Caki2 (cell line): ENCODE data around the gene ZFP1. TPM values are rescaled to one million over a fixed set of nuclear protein-coding genes. Genes with fewer than 3 reads are reported as not detected.
"Not testable (repeated sequence)": the region's sequence is repeated elsewhere in the genome, so short reads cannot be mapped to it uniquely, and the experiment has no call there.

Experiments
- DNase-seq: peaks from one replicate; pipeline ENCODE4 v3.0.0-alpha.2; 2015; ENCODE audit warnings: low read depth
- in situ Hi-C: cut with HindIII; loops from 2 replicates; pipeline ENCODE4 v1.10.0; 2016; ENCODE audit warnings: low sequenced_read_pairs, low pct_unique_long_range_greater_than_20kb, mixed read lengths
- total RNA-seq: library from RNA; depleted of rRNA; stranded (reverse); fragments of >200 nt; shearing (Covaris generic); gene quantifications from 2 replicates; pipeline ENCODE4 v1.2.3, GENCODE V29; 2014; ENCODE audit warnings: low replicate concordance

ZFP1 gene
- total RNA-seq, 1 experiment from 2014 or later = 14.4 TPM

DNA sequence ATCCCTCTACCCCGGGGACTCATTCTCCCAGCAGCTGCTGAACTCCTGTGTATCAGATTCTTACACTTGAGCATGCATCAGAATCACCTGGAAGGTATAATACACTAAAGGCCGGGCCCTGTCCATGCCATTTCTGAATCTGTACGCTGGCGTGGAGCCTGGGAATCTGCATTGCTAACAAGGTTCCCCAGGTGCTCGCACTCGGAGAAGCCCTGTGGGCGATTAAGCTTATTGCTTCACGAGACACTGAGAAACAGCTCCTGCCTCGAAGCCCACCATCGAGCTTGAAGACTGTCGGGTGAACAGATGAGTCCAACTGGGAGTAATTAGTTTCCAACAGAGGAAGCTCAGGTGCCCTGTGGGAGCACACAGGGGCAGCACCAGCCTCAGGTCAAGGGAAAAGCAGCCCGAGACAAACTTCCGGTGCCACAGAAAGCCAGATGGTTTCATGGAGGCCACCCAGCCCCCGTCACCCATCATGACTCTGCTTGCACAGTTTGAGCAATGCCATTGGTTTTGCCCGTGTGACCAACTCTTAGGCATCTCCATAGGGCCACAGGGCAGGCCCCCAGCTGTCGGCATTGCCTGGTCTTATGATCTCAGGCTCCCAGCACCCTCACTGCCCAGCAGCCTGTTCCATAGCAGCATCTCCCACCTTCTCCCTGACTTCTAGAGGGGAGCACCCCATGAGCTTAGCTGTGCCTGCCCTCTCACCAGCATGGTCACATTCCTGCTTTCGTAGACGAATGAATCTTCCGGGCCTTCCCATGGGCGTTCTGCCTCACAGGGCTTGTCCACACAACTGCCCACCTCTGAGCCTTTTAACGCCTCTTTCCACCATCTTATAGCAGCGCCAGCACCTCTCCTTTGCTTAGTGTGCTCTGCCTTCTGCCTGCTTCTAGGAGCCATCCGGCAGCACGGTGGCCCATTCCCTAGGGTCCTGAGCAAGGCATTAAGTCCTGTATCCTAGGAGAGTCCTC is 47.8 kb downstream of the ZFP1 start:
- in situ Hi-C loops = no loop called here
- no peak for DNase-seq

GRCh38 chr16:75196836-75197235 is 48.5 kb downstream of the ZFP1 start:
- in situ Hi-C loops = no loop called here

GRCh38 chr16:75197522-75198134 is 49.3 kb downstream of the ZFP1 start:
- in situ Hi-C loops = no loop called here
- no peak for DNase-seq

More at GRCh38 chr16:75196836-75197235, 48.5 kb downstream of the ZFP1 start:
- no peak for DNase-seq

DNA sequence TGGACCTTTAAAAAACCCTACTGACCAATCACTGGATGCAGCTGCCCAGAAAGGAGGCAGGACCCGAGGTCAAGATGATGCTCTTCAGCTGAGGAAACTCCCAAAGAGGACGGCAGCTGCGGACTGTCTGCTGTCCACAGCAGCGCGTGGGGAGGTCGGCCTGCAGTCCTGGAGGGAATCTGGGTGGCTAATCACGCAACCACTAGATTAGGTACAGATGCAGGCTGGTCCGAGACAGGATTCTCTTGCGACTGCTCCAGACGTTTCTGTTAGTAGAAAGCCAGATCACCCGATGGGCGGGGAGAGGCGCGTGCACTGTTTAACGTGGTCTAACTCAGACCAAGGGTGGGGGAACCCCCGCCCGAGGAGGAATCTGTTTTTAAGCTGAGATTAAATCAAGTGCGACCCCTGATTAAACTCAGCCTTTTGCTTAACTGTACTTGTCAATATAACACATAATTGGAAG is 49.8 kb downstream of the ZFP1 start:
- no peak for DNase-seq
- in situ Hi-C loops = no loop called here

DNA sequence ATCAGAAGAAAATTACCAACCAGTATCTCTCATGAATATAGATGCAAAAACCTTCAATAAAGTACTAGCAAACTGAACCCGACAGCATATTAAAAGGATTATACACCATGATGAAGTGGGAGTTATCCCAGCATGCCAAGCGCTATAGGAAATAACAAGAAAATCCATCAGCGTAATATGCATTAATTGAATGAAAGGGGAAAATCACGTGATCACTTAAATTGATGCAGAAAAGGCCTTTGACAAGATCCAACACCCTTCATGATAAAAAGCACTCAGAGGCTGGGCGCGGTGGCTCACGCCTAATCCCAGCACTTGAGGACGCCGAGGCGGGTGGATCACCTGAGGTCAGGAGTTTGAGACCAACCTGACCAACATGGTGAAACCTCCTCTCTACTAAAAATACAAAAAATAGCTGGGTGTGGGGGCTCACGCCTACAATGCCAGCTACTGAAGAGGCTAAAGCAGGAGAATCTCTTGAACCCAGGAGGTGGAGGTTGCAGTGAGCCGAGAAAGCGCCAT is 53.8 kb downstream of the ZFP1 start:
- in situ Hi-C loops = no loop called here
- no peak for DNase-seq

GRCh38 chr16:75203096-75203495 is 54.8 kb downstream of the ZFP1 start:
- in situ Hi-C loops = no loop called here
- no peak for DNase-seq

- in situ Hi-C loops = no loop called here
- DNase-seq = no peak
Observed at GRCh38 chr16:75203667-75204409, 55.5 kb downstream of the ZFP1 start.

GRCh38 chr16:75204410-75204758 is 56.1 kb downstream of the ZFP1 start:
- in situ Hi-C loops = no loop called here
- DNase-seq = no peak

GRCh38 chr16:75204905-75205304 is 56.6 kb downstream of the ZFP1 start:
- DNase-seq, in situ Hi-C loops: not testable (repeated sequence)

GRCh38 chr16:75205438-75205837 is 57.1 kb downstream of the ZFP1 start:
- in situ Hi-C loops, DNase-seq: not testable (repeated sequence)

- in situ Hi-C loops, DNase-seq: not testable (repeated sequence)
Observed at GRCh38 chr16:75205961-75206748, 57.8 kb downstream of the ZFP1 start.

DNA sequence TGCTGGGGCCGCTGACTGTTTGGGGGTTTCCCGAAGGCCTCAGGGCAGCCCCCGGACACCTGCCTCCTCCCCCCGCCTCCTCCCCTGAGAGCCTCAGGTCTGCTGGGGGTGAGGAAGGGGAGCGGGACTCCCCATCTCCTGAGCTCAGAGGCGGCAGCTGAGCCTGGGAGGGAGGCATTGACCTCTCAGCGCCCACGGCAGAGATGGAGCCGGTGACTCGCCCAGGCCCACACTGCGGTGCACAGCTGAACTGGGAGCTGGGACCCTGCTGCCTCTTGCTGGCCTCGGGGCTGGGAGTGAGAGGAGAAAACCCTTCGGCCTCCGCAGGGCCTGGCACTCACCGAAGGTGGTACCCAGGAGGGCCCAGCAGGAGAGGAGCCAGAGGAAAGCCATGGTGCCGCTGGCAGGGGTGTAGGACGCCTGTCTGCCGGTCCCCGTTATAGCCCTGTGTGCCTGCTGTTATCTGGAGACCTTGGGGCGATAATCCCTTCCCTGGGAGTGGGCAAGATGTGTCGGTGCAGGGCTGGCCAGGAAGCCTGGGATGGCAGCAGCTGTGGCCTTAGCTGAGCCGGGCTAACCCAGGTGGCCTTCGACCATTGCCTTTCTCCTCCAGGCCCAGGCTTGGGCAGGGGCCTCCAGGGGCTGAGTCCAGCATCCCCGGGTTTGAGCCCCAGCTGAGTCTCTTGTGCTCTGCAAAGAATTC is 58.6 kb downstream of the ZFP1 start, which contains the start of gene CTRB2:
CTRB2 (minus strand) TSS at position 413 of the 703 bp plus-strand sequence; CDS start at position 393, 20 bp downstream.
- DNase-seq = no peak
- in situ Hi-C loops = no loop called here

DNA sequence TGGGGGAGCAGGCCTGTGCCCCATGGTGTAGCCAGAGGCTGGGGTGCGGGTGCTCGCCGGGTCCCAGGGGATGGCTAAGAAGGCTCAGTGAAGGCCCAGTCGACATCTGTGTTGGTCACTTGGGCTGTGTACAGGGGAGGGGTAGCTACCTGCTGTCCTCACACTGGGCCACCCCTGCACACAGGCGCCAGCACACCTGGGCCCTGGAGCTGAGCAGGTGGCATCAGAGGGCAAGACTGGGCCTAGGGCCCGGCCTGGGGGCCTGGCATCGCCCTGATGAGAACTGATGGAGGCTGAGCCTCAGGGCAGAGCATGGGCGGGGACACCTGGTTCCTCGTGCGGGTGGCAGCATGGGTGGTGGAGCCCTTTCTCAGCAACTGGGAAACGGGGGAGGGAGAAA is 59.5 kb downstream of the ZFP1 start:
- no peak for DNase-seq
- in situ Hi-C loops = no loop called here

DNA sequence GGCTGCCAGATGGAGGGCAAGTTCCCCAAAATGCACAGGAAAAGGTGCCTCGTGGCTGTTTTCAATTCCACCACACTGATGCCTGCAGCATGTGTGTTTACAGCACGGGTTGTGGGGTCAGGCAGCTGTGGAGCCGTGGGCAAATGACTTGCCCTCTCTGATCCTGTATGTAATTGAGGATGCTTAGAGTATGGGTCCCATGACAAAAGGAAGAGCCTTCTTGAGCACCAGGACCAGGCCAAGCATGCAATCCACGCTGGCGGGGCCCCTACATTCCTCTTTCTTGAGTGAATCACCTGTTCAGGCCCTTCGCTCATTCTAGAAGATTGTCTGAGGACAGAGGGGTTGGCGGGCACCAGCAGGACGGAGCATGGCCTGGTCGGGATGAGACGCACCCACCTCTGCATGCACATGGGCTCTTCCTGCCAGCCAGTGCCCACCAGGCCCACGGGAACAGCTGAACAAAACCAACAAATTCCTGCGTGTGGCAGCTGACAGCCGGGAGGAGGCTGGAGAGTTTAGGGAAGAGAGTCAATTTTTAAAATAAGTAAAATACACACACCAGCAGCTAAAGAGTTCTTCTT is 60.0 kb downstream of the ZFP1 start:
- no peak for DNase-seq
- in situ Hi-C loops = no loop called here

GRCh38 chr16:75208861-75209505 is 60.7 kb downstream of the ZFP1 start:
- in situ Hi-C loops = no loop called here
- no peak for DNase-seq

GRCh38 chr16:75209514-75209913 is 61.2 kb downstream of the ZFP1 start:
- DNase-seq, in situ Hi-C loops: not testable (repeated sequence)
